Measurements from ENCODE around the gene CHST9. TPM values are rescaled to one million over a fixed set of nuclear protein-coding genes. Genes with fewer than 3 reads are reported as not detected.

Gene CHST9
- total and polyA plus RNA-seq, 2 experiments from 2014 or later = 9.8 to 32.7 TPM

DNA sequence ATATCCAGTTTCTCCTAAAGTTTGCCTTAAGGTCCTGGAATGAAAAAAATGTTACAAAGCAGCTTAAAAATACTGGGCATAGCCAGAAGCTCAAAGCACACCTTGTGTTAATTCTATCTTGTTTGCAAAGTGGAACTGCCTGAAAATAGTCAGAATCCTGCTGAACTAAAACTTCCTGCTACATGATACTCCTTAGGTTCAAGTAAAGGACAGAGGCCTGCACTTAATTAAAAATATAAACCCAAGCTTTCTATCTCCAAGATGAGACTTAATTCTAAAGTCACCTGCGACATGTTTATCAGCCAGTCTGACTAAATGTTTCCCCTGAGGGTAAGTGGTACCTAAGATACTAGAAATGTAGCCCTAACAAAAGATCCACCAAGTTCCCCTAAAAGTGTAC, 103.4 kb downstream of the CHST9 start:
- no peak overlapping the region for H3K27ac ChIP-seq
- H2AFZ ChIP-seq = no peak overlapping the region
- no peaks in the 10 kb centered on the region for H4K20me1 ChIP-seq (ENCODE audit: insufficient read depth, poor library complexity, severe bottlenecking)
- no peaks in the 10 kb centered on the region for H3K9me3 ChIP-seq (ENCODE audit: low read depth)
- H3K4me1 ChIP-seq (ENCODE audit: insufficient read depth) = no peaks in the 10 kb centered on the region
- TF ChIP-seq EZH2phosphoT487 (IDR thresholded peaks at IDR 0.05; ENCODE audit: low read depth, severe bottlenecking, unreplicated experiment) = no peak
- no peaks in the 10 kb centered on the region for H3K9me2 ChIP-seq (replicated peaks; ENCODE audit: insufficient read depth)
- WGBS (ENCODE audit: low lambda C conversion rate, missing lambda C conversion rate) = 52% methylated on average over 1 of the region's 1 CpG
- no peaks in the 10 kb centered on the region for H3K27me3 ChIP-seq
- H3K4me2 ChIP-seq = no peak overlapping the region
- no peak for DNase-seq (ENCODE audit: low spot score)
- H3K4me3 ChIP-seq = no peak overlapping the region
- H3K36me3 ChIP-seq (replicated peaks; ENCODE audit: insufficient read depth, low read depth) = no peaks in the 10 kb centered on the region
- H3K79me2 ChIP-seq = no peaks in the 10 kb centered on the region

DNA sequence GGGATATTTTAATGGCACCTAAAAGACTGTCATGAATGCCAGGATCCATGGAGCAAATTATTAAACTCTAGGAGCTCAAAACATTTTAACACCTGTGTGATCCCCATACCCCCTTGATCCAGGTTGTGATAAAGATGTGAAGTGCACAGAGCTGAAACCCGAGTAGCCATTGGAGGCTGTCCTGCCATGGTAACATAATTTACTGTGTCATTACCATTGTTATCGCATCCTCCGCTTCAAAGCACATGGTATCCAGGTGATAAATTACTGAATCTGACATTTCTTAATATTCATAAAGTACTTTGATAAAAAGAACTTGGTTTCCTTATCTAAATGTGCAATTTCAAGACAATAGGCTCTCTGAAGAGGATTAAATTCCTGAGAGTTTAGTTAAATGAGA, 109.3 kb downstream of the CHST9 start:
- Histone ChIP-seq H3K9me3 (ENCODE audit: low read depth) (no peaks in the 10 kb centered on the region), H3K79me2 (no peaks in the 10 kb centered on the region), H3K27ac (no peak overlapping the region), H3K36me3 (replicated peaks; ENCODE audit: insufficient read depth, low read depth) (no peaks in the 10 kb centered on the region), H3K4me3 (no peak overlapping the region), H3K4me1 (ENCODE audit: insufficient read depth) (no peaks in the 10 kb centered on the region), H4K20me1 (ENCODE audit: insufficient read depth, poor library complexity, severe bottlenecking) (no peaks in the 10 kb centered on the region), H3K27me3 (no peaks in the 10 kb centered on the region), H3K4me2 (no peak overlapping the region), H2AFZ (no peak overlapping the region), H3K9me2 (replicated peaks; ENCODE audit: insufficient read depth) (no peaks in the 10 kb centered on the region)
- 81% methylated on average over 3 of the region's 3 CpGs for WGBS (ENCODE audit: low lambda C conversion rate, missing lambda C conversion rate)
- TF ChIP-seq, protein P1, sequence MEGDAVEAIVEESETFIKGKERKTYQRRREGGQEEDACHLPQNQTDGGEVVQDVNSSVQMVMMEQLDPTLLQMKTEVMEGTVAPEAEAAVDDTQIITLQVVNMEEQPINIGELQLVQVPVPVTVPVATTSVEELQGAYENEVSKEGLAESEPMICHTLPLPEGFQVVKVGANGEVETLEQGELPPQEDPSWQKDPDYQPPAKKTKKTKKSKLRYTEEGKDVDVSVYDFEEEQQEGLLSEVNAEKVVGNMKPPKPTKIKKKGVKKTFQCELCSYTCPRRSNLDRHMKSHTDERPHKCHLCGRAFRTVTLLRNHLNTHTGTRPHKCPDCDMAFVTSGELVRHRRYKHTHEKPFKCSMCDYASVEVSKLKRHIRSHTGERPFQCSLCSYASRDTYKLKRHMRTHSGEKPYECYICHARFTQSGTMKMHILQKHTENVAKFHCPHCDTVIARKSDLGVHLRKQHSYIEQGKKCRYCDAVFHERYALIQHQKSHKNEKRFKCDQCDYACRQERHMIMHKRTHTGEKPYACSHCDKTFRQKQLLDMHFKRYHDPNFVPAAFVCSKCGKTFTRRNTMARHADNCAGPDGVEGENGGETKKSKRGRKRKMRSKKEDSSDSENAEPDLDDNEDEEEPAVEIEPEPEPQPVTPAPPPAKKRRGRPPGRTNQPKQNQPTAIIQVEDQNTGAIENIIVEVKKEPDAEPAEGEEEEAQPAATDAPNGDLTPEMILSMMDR (IDR thresholded peaks at IDR 0.05; ENCODE audit: poor library complexity) = no peak
- TF ChIP-seq EZH2 (IDR thresholded peaks at IDR 0.05; ENCODE audit: borderline replicate concordance) (no peak), EZH2phosphoT487 (IDR thresholded peaks at IDR 0.05; ENCODE audit: low read depth, severe bottlenecking, unreplicated experiment) (no peak)
- DNase-seq (ENCODE audit: low spot score) = no peak

DNA sequence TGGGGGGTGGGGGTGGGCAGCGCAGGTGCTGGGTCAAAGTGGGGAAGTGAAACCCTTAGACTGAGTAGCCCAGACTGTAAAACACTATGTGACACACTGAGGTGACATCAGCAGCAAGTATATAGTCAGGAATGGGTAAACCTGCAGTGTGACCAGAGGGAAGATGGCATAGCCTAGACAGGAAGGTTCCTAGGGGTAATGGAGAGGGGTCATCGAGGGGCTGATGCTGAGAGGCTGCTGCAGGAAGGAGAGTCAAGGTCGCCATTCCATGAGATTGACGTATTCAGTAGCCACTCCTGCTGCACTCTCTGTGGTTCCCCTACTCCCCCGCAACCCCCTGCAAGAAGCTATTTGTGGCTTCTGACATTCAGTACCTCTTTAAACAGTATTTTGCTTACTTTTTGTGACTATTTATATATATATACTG, 111.7 kb downstream of the CHST9 start:
- Histone ChIP-seq H3K4me3 (no peak overlapping the region), H3K27ac (no peak overlapping the region), H3K9me3 (ENCODE audit: low read depth) (no peaks in the 10 kb centered on the region), H3K36me3 (replicated peaks; ENCODE audit: insufficient read depth, low read depth) (no peaks in the 10 kb centered on the region), H3K79me2 (no peaks in the 10 kb centered on the region), H4K20me1 (ENCODE audit: insufficient read depth, poor library complexity, severe bottlenecking) (no peaks in the 10 kb centered on the region), H3K27me3 (no peaks in the 10 kb centered on the region), H3K4me2 (no peak overlapping the region), H3K4me1 (ENCODE audit: insufficient read depth) (no peaks in the 10 kb centered on the region), H3K9me2 (replicated peaks; ENCODE audit: insufficient read depth) (no peaks in the 10 kb centered on the region), H2AFZ (no peak overlapping the region)
- no peak for DNase-seq (ENCODE audit: low spot score)
- TF ChIP-seq EZH2phosphoT487 (IDR thresholded peaks at IDR 0.05; ENCODE audit: low read depth, severe bottlenecking, unreplicated experiment) = no peak
- TF ChIP-seq EZH2 (IDR thresholded peaks at IDR 0.05; ENCODE audit: borderline replicate concordance) = no peak
- TF ChIP-seq, protein P1 (IDR thresholded peaks at IDR 0.05; ENCODE audit: poor library complexity) = no peak
- WGBS (ENCODE audit: low lambda C conversion rate, missing lambda C conversion rate) = 95% methylated on average over 5 of the region's 5 CpGs

DNA sequence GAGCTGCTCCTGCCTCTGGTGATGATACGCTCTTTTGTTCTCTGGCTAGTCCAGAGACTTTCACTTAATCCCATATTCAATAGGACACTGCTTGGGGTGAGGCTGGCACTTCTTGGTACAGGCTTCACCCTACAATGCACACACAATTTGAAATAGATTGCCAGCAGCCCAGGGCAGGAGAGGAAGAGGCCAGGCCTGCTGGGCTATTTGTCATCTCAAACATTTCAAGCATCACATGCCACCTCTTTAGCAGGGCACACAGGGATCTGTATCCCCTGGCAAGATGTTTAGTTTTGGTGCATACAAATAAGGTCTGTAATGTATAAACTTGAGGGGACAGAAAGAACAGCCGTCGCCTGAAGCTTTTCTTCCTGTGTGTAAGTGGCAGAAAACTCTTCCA, 120.4 kb downstream of the CHST9 start:
- no peaks in the 10 kb centered on the region for H3K79me2 ChIP-seq
- no peak overlapping the region for H3K27ac ChIP-seq
- H3K9me3 ChIP-seq (ENCODE audit: low read depth) = no peaks in the 10 kb centered on the region
- no peaks in the 10 kb centered on the region for H3K9me2 ChIP-seq (replicated peaks; ENCODE audit: insufficient read depth)
- TF ChIP-seq EZH2phosphoT487 (IDR thresholded peaks at IDR 0.05; ENCODE audit: low read depth, severe bottlenecking, unreplicated experiment) (no peak), EZH2 (IDR thresholded peaks at IDR 0.05; ENCODE audit: borderline replicate concordance) (no peak)
- TF ChIP-seq, protein P1 (IDR thresholded peaks at IDR 0.05; ENCODE audit: poor library complexity) = no peak
- DNase-seq (ENCODE audit: low spot score) = no peak
- no peak overlapping the region for H3K4me2 ChIP-seq
- no peaks in the 10 kb centered on the region for H4K20me1 ChIP-seq (ENCODE audit: insufficient read depth, poor library complexity, severe bottlenecking)
- WGBS (ENCODE audit: low lambda C conversion rate, missing lambda C conversion rate) = 84% methylated on average over 3 of the region's 3 CpGs
- no peaks in the 10 kb centered on the region for H3K27me3 ChIP-seq
- no peak overlapping the region for H2AFZ ChIP-seq
- H3K36me3 ChIP-seq (replicated peaks; ENCODE audit: insufficient read depth, low read depth) = no peaks in the 10 kb centered on the region
- H3K4me1 ChIP-seq (ENCODE audit: insufficient read depth) = no peaks in the 10 kb centered on the region
- no peak overlapping the region for H3K4me3 ChIP-seq

Measured in hepatocyte (in vitro differentiated cells).